GM21423 (cell line): Measurements from ENCODE around the gene BPIFB3.
"Not testable (repeated sequence)": the region's sequence is repeated elsewhere in the genome, so short reads cannot be mapped to it uniquely, and the experiment has no call there.

Experiments used
- ATAC-seq: cut with Tn5 transposase; IDR thresholded peaks from one replicate; pipeline ENCODE4 v1.9.1; 2021; ENCODE audit warnings: mild to moderate bottlenecking, moderate library complexity; ENCODE audit not compliant: unreplicated experiment

Gene BPIFB3

GRCh38 chr20:33027769-33028751, 25.6 kb upstream of the BPIFB3 start:
- no peak for ATAC-seq

GRCh38 chr20:33028875-33029274, 24.8 kb upstream of the BPIFB3 start:
- ATAC-seq, result no peak

DNA sequence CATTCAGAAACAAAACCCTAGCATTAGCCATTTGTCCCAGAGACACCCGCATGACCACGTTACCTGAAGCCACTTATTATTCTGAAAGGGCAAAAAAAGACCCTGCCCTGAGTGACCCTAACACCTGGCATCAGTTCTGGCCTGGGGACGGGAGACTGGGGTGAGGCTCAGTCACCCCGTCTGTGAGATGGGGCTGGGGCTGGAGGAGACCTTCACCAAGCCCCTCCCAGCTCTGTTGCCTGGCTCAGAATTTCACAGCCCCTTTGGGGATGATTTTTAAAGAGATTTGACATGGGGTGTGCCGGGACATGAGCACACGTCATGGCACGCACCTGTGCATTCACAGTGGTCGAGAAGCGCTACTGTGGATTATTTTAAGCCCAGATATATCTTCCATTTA, 23.6 kb upstream of the BPIFB3 start:
- ATAC-seq, result no peak

GRCh38 chr20:33030569-33030968, 23.1 kb upstream of the BPIFB3 start:
- no peak for ATAC-seq

DNA sequence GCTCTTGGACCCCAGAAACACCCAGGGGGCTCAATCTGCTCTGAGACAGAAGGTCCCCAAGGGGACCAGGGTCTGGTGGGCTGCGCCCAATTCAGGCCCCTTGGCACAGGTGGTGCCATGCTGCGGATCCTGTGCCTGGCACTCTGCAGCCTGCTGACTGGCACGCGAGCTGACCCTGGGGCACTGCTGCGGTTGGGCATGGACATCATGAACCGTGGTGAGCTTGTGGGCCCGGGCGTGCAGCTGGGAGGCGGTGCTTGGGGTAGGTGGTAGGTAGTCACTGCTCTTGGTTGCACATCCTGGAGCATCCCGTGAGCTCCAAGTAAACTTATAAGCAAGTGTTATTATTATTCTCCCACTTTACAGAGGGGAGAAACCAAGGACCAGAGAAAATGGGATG, 22.2 kb upstream of the BPIFB3 start, which contains the start of gene BPIFB6:
Gene BPIFB6 (plus strand): TSS at position 118 of the 400 bp plus-strand sequence. CDS start 0 bp downstream, at position 118.
- ATAC-seq, result no peak

GRCh38 chr20:33032555-33032954, 21.1 kb upstream of the BPIFB3 start:
- no peak for ATAC-seq

DNA sequence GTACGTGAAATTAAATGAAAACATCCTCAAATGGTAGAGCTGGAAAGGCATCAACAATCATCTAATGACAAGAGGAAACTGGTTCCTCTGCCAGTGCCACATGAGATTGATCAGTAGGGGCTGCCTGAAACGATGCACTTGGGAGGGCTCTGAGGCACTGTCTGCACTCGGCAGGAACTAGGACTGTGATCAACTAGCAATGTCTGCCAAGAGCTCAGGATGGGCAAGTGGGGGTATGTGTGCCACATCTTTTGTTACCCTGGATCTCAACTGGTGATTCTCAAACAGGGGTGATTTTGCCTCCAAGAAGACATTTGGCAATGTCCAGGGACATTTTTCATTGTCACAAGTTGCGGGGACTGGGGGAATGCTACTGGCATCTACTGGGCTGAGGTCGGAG, 20.3 kb upstream of the BPIFB3 start:
- ATAC-seq, result no peak

DNA sequence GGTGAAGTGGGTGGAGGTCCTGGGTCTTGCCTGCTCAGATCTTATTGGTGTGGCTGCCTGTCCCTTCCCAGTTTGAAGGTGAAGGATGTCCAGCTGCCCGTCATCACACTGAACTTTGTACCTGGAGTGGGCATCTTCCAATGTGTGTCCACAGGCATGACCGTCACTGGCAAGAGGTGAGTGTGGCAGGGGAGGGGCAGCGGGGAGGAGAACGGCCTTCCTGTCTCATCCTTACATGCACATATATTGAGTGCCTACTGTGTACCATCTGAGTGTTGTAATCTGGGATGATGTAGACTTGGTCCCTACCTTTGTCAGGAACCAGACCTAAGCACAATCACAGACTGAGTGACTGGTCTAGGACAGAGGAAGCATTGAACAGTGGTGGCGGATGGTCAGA, 19.6 kb upstream of the BPIFB3 start:
- no peak for ATAC-seq

DNA sequence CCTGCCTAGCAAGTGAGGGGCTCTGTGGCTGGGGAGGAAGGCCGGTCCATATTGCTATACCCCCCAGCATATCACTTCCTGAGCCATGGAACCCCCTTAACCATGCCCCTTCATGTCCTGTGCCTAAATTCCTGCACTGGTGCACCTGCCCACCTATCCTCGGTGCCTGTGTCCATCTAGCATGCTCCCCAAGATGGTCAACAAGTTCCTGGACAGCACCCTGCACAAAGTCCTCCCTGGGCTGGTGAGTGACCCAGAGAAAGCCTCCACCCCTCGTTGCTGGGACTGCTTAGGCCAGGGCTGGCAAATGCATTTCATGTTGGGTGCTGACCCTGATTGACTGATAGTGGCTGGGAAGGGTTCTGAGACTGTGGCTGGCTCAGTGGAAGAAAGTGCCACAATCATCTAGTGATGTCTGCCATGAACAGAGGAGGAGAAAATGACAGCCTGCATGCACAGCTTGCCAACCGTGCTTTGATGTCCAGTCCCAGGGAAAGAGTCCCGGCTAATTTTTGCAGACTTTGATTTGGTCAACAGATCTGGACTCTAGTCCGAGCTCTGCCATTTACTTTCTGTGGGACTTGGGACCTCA, 18.7 kb upstream of the BPIFB3 start:
- ATAC-seq, result no peak

DNA sequence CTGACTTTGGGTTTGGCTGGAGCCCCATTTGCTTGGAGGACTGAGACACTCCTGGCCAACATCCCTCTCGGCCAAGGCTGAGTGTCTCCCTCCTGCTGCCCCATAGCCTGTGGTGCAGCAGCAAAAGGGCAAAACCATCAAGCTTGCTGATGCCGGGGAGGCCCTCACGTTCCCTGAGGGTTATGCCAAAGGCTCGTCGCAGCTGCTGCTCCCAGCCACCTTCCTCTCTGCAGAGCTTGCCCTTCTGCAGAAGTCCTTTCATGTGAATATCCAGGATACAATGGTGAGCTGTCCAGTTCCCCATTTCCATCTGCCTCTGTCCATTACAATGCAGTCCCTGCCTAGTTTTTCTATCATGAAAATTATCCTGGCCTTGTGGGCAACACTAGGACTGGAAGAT, 16.2 kb upstream of the BPIFB3 start:
- no peak for ATAC-seq

GRCh38 chr20:33038243-33038642, 15.5 kb upstream of the BPIFB3 start:
- no peak for ATAC-seq

- ATAC-seq, result no peak
Measured at GRCh38 chr20:33042430-33042829, 11.3 kb upstream of the BPIFB3 start.

DNA sequence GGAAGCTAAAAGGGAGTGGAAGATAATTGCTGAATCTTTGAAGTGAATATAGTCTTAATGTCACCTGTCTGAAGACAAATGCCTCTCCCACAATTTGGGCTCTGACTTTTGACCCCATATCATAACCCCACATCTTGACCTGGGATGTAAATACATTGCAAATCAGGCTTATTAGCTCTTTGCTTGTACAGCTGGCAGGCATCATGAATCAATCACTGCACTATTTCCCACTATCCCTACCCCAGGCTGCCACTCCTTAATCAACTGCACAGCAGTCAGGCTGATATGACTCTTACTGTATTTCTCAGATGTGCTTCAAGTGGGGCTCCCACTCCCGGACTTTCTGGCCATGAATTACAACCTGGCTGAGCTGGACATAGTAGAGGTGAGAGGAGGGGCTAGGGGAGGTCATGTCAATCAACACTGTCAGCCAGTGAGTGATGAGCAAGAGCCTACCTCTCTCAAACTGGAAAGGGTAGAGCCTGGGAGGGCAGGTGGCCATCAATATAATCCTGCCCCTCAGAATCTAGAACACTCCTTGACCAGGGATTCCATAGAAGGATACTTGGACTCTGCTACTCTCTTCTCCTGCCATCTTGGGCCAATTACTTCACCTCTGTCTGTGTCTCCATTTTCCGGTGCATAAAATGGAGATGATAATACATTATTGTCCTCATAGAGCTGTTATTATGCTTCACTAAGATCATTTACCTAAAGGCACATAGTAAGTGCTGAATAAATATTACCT, 10.5 kb upstream of the BPIFB3 start:
- ATAC-seq, result no peak

GRCh38 chr20:33043731-33044181, 9.9 kb upstream of the BPIFB3 start:
- ATAC-seq, result no peak

DNA sequence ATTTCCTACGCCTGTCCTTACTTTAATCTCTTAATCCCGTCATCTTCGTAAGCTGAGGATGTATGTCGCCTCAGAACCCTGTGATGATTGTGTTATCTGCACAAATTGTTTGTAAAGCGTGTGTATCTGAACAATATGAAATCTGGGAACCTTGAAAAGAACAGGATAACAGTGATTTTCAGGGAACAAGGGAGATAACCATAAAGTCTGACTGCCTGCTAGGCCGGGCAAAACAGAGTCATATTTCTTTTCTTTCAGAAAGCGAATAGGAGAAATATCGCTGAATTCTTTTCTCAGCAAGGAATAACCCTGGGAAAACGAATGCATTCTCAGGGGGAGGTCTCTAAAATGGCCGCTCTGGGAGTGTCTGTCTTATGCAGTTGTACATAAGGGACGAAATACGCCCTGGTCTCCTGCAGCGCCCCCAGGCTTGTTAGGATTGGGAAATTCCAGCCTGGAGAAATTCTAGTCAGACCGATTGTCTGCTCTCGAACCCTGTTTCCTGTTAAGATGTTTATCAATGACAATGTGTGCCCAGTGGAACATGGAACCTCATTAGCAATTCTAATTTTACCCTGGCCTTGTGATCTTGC, 8.5 kb upstream of the BPIFB3 start:
- not testable (repeated sequence) for ATAC-seq

DNA sequence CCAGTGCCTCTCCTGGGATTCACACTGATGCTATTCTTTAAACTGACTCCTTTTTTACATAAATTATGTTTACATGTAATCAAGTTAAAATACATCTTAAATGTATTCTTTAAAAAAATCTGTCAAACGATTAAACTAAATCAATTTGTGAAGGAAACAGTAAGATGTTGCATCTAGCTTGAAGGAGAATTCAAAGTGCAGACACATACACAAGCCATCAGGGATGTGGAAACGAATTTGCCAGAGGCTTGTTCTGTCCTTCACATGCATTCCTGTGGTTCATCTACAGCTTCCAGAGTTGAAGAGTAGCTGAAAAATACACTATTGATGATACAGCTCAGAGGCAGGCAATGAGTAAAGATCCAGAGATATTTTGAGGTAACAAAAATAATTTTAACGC, 7.3 kb upstream of the BPIFB3 start:
- ATAC-seq, result no peak

GRCh38 chr20:33051333-33051732, 2.4 kb upstream of the BPIFB3 start:
- ATAC-seq, result no peak

DNA sequence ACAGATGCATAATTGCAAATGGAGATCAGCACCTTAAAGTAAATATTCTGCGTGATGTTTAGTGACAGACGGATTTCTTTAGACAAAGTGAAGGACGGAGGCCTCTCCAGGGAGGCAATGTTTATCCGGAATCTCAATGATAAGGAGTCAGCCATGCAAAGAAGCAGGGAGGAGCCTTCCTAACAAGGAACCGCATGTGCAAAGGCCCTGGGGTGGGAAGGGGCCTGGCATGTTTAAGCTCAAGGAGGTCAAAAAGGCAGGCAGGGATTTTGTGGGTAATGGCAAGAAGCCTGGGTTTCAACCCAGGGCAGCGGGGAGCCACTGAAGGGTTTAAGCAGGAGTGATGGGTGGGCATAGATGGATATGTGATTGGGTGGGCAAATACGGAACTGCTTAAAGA, 678 bp downstream of the BPIFB3 start:
- ATAC-seq, result no peak

- no peak for ATAC-seq
Measured at GRCh38 chr20:33054791-33055190, 1.1 kb downstream of the BPIFB3 start.

DNA sequence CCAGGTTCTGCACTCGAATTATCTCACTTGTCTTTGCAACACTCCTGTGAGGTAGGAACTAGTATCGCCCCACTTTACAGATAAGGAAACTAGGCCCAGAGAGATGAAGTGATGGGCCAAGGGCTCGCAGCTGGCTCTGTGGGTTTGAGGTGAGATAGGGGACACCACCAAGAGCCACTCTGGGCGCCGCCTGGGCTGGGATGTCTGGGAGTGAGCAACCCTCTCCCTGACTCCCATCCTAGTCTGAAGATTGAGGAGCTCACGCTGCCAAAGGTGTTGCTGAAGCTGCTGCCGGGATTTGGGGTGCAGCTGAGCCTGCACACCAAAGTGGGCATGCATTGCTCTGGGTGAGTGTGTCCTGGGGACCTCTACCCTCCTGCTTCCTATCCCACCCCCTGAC, 5.4 kb downstream of the BPIFB3 start:
- no peak for ATAC-seq
